Progenitor cell of endocrine pancreas (in vitro differentiated cells): Measurements from ENCODE around the gene NPHP3. TPM values are rescaled to one million over a fixed set of nuclear protein-coding genes. Genes with fewer than 3 reads are reported as not detected.

ENCODE experiments used
- DNase-seq: peaks from one replicate; pipeline ENCODE4 v3.0.0; 2021; ENCODE audit warnings: low spot score; ENCODE audit not compliant: unreplicated experiment
- H3K27ac Mint-ChIP-seq: 2 replicates; pipeline ENCODE4 v1.8.0; 2021; ENCODE audit warnings: mild to moderate bottlenecking, moderate library complexity, mixed read lengths
- H3K27me3 Mint-ChIP-seq: 2 replicates; pipeline ENCODE4 v1.8.0; 2021; ENCODE audit warnings: mixed read lengths
- H3K36me3 Mint-ChIP-seq: 2 replicates; pipeline ENCODE4 v1.8.0; 2022; ENCODE audit warnings: mixed read lengths; ENCODE audit not compliant: insufficient read depth
- H3K4me1 Mint-ChIP-seq: 2 replicates; pipeline ENCODE4 v1.8.0; 2021; ENCODE audit warnings: low read depth, mixed read lengths
- H3K4me3 Mint-ChIP-seq: 2 replicates; pipeline ENCODE4 v1.8.0; 2021; ENCODE audit warnings: low read depth, mild to moderate bottlenecking, moderate library complexity, mixed read lengths
- H3K9me3 Mint-ChIP-seq: 2 replicates; pipeline ENCODE4 v1.8.0; 2021; ENCODE audit warnings: low read depth, mixed read lengths
- total RNA-seq: library from RNA; stranded (reverse); gene quantifications from 2 replicates; pipeline ENCODE4 v1.2.1, GENCODE V29; 2021
- TF ChIP-seq, protein P1 (sequence below): fragments of 200-600 bp; sonication (generic); IDR thresholded peaks from one replicate; pipeline ENCODE4 v1.5.0; 2021; ENCODE audit warnings: antibody characterized with exemption, mild to moderate bottlenecking; ENCODE audit not compliant: unreplicated experiment

NPHP3 gene
- total RNA-seq, 1 donor from 2014 or later, result 24.8 TPM

DNA sequence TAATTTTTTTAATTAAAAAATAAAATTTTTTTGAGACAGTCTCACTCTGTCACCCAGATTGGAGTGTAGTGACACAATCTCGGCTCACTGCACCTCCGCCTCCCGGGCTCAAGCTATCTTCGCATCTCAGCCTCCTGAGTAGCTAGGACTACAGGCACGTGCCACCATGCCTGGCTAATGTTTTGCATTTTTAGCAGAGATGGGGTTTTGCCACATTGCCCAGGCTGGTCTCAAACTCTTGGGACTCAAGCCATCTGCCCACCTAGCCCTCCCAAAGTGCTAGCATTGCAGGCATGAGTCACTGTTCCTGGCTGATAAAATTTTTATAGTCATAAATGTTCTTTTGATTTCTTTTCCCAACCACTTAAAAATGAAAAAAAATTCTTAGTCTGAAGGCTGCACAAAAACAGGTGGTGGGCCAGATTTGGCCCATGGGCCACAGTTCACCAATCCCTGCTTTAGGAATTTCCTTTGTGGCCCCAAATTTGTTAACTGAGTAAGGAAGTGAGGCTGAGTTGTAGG, 52.9 kb downstream of the NPHP3 start:
- TF ChIP-seq, protein P1, sequence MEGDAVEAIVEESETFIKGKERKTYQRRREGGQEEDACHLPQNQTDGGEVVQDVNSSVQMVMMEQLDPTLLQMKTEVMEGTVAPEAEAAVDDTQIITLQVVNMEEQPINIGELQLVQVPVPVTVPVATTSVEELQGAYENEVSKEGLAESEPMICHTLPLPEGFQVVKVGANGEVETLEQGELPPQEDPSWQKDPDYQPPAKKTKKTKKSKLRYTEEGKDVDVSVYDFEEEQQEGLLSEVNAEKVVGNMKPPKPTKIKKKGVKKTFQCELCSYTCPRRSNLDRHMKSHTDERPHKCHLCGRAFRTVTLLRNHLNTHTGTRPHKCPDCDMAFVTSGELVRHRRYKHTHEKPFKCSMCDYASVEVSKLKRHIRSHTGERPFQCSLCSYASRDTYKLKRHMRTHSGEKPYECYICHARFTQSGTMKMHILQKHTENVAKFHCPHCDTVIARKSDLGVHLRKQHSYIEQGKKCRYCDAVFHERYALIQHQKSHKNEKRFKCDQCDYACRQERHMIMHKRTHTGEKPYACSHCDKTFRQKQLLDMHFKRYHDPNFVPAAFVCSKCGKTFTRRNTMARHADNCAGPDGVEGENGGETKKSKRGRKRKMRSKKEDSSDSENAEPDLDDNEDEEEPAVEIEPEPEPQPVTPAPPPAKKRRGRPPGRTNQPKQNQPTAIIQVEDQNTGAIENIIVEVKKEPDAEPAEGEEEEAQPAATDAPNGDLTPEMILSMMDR, result no peak
- H3K36me3 Mint-ChIP-seq, result peaks cover 4% of the 10 kb centered on the region
- no peaks in the 10 kb centered on the region for H3K27me3 Mint-ChIP-seq
- H3K9me3 Mint-ChIP-seq, result no peaks in the 10 kb centered on the region
- H3K27ac Mint-ChIP-seq, result peak overlapping the region; percentile 41
- H3K4me3 Mint-ChIP-seq, result no peak overlapping the region
- H3K4me1 Mint-ChIP-seq, result peaks cover 3% of the 10 kb centered on the region
- no peak for DNase-seq

DNA sequence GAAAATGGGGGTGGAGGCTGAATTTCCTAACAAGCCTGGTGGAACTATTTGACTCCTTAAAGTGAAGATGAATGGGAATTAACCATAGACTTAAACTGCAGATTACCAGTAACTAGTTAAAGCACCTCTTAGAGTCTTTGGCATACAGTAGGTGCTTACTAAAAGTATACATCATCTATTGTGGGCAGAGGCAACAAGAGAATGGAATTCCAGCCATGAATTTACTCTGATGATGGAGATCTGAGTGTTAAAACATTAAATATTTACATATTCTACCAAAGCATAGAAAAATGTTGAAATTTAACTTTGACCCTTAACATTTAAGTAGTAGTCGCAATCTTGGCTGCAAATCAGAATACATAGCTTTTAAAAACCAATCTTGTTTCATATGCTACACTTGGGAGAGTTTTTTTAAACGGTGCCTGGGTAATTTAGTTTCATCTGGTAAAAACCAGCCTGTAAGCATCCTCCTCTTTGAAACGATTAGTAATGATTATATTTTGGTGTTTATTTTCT, 56.9 kb downstream of the NPHP3 start:
- TF ChIP-seq, protein P1, result no peak
- Mint-ChIP-seq H3K4me3 (no peak overlapping the region), H3K9me3 (no peaks in the 10 kb centered on the region), H3K27me3 (no peaks in the 10 kb centered on the region), H3K27ac (no peak overlapping the region), H3K4me1 (peaks cover 21% of the 10 kb centered on the region), H3K36me3 (no peaks in the 10 kb centered on the region)
- DNase-seq, result no peak

DNA sequence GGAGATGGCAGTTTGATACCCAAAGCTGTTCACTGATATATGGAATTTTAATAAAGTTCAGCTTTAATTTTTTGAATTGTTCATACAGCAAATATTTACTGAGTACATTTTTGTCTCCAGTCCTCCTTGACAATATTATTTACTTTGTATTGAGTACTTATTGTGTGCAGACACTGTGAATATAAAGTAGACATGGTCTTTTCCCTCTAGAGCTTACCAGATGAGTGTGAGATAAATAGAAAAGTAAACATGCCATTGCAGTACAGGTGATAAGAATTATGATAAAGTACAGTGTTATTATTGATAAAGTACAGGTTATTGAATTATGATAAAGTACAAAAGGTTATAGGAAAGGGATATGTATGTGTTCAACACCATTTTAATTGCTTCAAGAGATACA, 60.0 kb downstream of the NPHP3 start:
- Mint-ChIP-seq H3K27me3 (no peaks in the 10 kb centered on the region), H3K9me3 (no peaks in the 10 kb centered on the region), H3K27ac (no peak overlapping the region), H3K36me3 (no peaks in the 10 kb centered on the region), H3K4me3 (no peak overlapping the region), H3K4me1 (peaks cover 22% of the 10 kb centered on the region)
- DNase-seq, result no peak
- TF ChIP-seq, protein P1, result no peak

DNA sequence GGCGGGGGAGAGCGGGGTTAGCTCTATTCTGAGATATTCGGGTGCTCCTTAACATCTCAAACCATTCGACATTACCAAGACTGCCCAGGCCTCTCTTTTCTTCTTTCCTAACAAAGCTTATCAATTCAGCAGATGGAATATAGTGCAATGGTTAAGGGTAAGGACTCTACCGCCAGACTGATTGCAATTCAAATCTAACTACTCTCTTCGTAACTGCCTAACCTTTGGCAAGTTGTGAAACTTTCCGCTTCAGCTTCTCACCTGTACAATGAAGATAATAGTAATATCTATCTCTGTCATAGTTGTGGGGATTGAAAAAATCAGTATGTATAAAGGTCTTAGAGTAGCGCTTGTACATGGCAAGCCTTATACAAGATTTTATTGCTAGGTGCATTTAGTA, 61.1 kb downstream of the NPHP3 start:
- no peaks in the 10 kb centered on the region for H3K9me3 Mint-ChIP-seq
- peak overlapping the region; percentile 97 for H3K27ac Mint-ChIP-seq
- peak overlapping the region; percentile 94 for H3K4me3 Mint-ChIP-seq
- H3K4me1 Mint-ChIP-seq, result peaks cover 22% of the 10 kb centered on the region
- H3K36me3 Mint-ChIP-seq, result no peaks in the 10 kb centered on the region
- TF ChIP-seq, protein P1, result no peak
- DNase-seq, result no peak
- H3K27me3 Mint-ChIP-seq, result no peaks in the 10 kb centered on the region

DNA sequence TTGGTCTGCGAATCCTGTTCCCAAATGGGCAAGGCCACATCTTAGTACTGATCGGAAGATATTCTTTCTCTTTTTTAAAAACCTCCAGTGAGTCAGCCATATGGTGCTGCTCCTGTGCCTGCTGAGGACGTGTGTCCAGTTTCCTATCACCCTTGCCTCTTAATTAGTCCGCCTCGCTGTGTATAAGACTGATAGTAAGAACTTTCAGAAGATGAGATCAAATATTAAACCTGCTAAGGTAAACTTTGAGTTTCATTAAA, 61.5 kb downstream of the NPHP3 start:
- no peak for DNase-seq
- H3K4me1 Mint-ChIP-seq, result peaks cover 22% of the 10 kb centered on the region
- TF ChIP-seq, protein P1, result no peak
- no peaks in the 10 kb centered on the region for H3K36me3 Mint-ChIP-seq
- no peaks in the 10 kb centered on the region for H3K27me3 Mint-ChIP-seq
- peak overlapping the region; percentile 94 for H3K4me3 Mint-ChIP-seq
- no peaks in the 10 kb centered on the region for H3K9me3 Mint-ChIP-seq
- H3K27ac Mint-ChIP-seq, result peak overlapping the region; percentile 97
